Measurements from ENCODE around the gene SPG11.

SPG11 gene

GRCh38 chr15:44661576-44661975 lies 1.9 kb downstream of the SPG11 start:
- DNase-seq (ENCODE audit: low read depth): no peak
- peak overlapping the region; percentile 91 for H3K4me3 ChIP-seq (ENCODE audit: low read depth, low read length)
- TF ChIP-seq CTCF (IDR thresholded peaks at IDR 0.05; ENCODE audit: insufficient read depth, low read depth, low read length, missing control alignments): no peak

- TF ChIP-seq CTCF (IDR thresholded peaks at IDR 0.05; ENCODE audit: insufficient read depth, low read depth, low read length, missing control alignments): no peak
- H3K4me3 ChIP-seq (ENCODE audit: low read depth, low read length): no peak overlapping the region
- no peak for DNase-seq (ENCODE audit: low read depth)
Observed at GRCh38 chr15:44659056-44659455, 4.4 kb downstream of the SPG11 start.

- TF ChIP-seq CTCF (IDR thresholded peaks at IDR 0.05; ENCODE audit: insufficient read depth, low read depth, low read length, missing control alignments): no peak
- H3K4me3 ChIP-seq (ENCODE audit: low read depth, low read length): no peak overlapping the region
- DNase-seq (ENCODE audit: low read depth): no peak
Observed at GRCh38 chr15:44657378-44657777, 6.1 kb downstream of the SPG11 start.

- no peak overlapping the region for H3K4me3 ChIP-seq (ENCODE audit: low read depth, low read length)
- TF ChIP-seq CTCF (IDR thresholded peaks at IDR 0.05; ENCODE audit: insufficient read depth, low read depth, low read length, missing control alignments): no peak
- no peak for DNase-seq (ENCODE audit: low read depth)
Observed at GRCh38 chr15:44656913-44657312, 6.5 kb downstream of the SPG11 start.

- DNase-seq (ENCODE audit: low read depth): no peak
- no peak overlapping the region for H3K4me3 ChIP-seq (ENCODE audit: low read depth, low read length)
- TF ChIP-seq CTCF (IDR thresholded peaks at IDR 0.05; ENCODE audit: insufficient read depth, low read depth, low read length, missing control alignments): no peak
Observed at GRCh38 chr15:44656298-44656697, 7.2 kb downstream of the SPG11 start.

GRCh38 chr15:44654858-44655257 lies 8.6 kb downstream of the SPG11 start:
- DNase-seq (ENCODE audit: low read depth): no peak
- no peak for TF ChIP-seq CTCF (IDR thresholded peaks at IDR 0.05; ENCODE audit: insufficient read depth, low read depth, low read length, missing control alignments)
- H3K4me3 ChIP-seq (ENCODE audit: low read depth, low read length): no peak overlapping the region

GRCh38 chr15:44647637-44648036 lies 15.8 kb downstream of the SPG11 start:
- TF ChIP-seq CTCF (IDR thresholded peaks at IDR 0.05; ENCODE audit: insufficient read depth, low read depth, low read length, missing control alignments): no peak
- no peak for DNase-seq (ENCODE audit: low read depth)
- H3K4me3 ChIP-seq (ENCODE audit: low read depth, low read length): no peak overlapping the region

Data from GM12865 (cell line).